ENCODE data around the gene CREM. TPM values are rescaled to one million over a fixed set of nuclear protein-coding genes. Genes with fewer than 3 reads are reported as not detected.

Gene CREM
- total RNA-seq, 1 donor from 2014 or later = 31.4 TPM

- Mint-ChIP-seq H3K36me3 (ENCODE audit: unreplicated experiment) (no peaks in the 10 kb centered on the region), H3K27me3 (ENCODE audit: unreplicated experiment) (no peaks in the 10 kb centered on the region), H3K4me3 (ENCODE audit: unreplicated experiment) (no peak overlapping the region), H3K4me1 (ENCODE audit: unreplicated experiment) (peaks cover 3% of the 10 kb centered on the region), H3K27ac (ENCODE audit: unreplicated experiment) (no peak overlapping the region), H3K9me3 (ENCODE audit: unreplicated experiment) (peaks cover 15% of the 10 kb centered on the region)
- peak; percentile 10 for DNase-seq (ENCODE audit: extremely low spot score, unreplicated experiment)
- TF ChIP-seq CTCF (IDR thresholded peaks at IDR 0.05) = no peak
Observed at GRCh38 chr10:35257057-35257983, 130.7 kb downstream of the CREM start.

GRCh38 chr10:35259769-35260397, 133.2 kb downstream of the CREM start:
- Mint-ChIP-seq H3K27me3 (ENCODE audit: unreplicated experiment) (no peaks in the 10 kb centered on the region), H3K4me1 (ENCODE audit: unreplicated experiment) (peaks cover 3% of the 10 kb centered on the region), H3K4me3 (ENCODE audit: unreplicated experiment) (no peak overlapping the region), H3K27ac (ENCODE audit: unreplicated experiment) (peak overlapping the region; percentile 9), H3K36me3 (ENCODE audit: unreplicated experiment) (no peaks in the 10 kb centered on the region), H3K9me3 (ENCODE audit: unreplicated experiment) (peaks cover 15% of the 10 kb centered on the region)
- peak; percentile 38 for DNase-seq (ENCODE audit: extremely low spot score, unreplicated experiment)
- no peak for TF ChIP-seq CTCF (IDR thresholded peaks at IDR 0.05)

- Mint-ChIP-seq H3K36me3 (ENCODE audit: unreplicated experiment) (no peaks in the 10 kb centered on the region), H3K4me3 (ENCODE audit: unreplicated experiment) (no peak overlapping the region), H3K4me1 (ENCODE audit: unreplicated experiment) (peaks cover 3% of the 10 kb centered on the region), H3K9me3 (ENCODE audit: unreplicated experiment) (peaks cover 6% of the 10 kb centered on the region), H3K27ac (ENCODE audit: unreplicated experiment) (no peak overlapping the region), H3K27me3 (ENCODE audit: unreplicated experiment) (no peaks in the 10 kb centered on the region)
- no peak for TF ChIP-seq CTCF (IDR thresholded peaks at IDR 0.05)
- DNase-seq (ENCODE audit: extremely low spot score, unreplicated experiment) = peak; percentile 21
Observed at GRCh38 chr10:35262436-35262835, 135.8 kb downstream of the CREM start.

Small RNAs within 50 kb of the gene (microRNA-seq; reads per million reads assigned to microRNA genes)
- gene MIR3611 (ENCODE audit: unreplicated experiment) = 2.7 reads per million

Other genes starting within 250 kb of the CREM start
- 33.6 and 34.3 TPM in 2 replicates for gene CUL2, start 36.5 kb upstream of the CREM start, total RNA-seq
- gene CCNY, start 209.7 kb downstream of the CREM start, total RNA-seq = 72.0 and 76.4 TPM in 2 replicates

Data from osteocyte (in vitro differentiated cells).